HG03066 (cell line): ENCODE results near the gene SLC16A5.

Experiments used
- ATAC-seq: cut with Tn5 transposase; IDR thresholded peaks from one replicate; pipeline ENCODE4 v1.9.1; 2021; ENCODE audit warnings: low read depth; ENCODE audit not compliant: unreplicated experiment

SLC16A5 gene

DNA sequence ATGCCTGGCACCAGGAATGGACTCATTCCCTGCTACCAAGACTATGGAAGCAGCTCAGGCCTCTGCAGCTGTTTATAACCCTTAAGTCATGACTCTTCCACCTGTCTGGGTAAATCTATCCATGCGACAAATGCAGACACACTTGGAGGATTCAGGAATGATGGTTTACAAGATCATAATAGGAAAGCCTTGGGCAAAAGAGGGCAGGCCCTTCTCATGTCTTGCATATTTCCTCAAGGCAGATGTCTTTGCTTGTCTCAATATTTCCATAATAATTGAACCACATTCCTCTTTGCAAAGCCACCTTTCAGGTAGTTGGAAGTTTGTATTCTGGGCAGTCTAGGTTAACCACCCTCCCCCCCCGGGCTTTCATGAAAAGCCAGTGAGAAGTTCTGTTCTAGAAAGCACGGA is 67.4 kb downstream of the SLC16A5 start:
- no peak for ATAC-seq
